Epidermal melanocyte (primary cell): Measurements from ENCODE around the gene TAF4B.
A peak's percentile ranks its signal among the peaks of the same experiment; 100 is the strongest.
"Not testable (repeated sequence)": the region's sequence is repeated elsewhere in the genome, so short reads cannot be mapped to it uniquely, and the experiment has no call there.

ENCODE experiments used
- DNase-seq: peaks from one replicate; pipeline ENCODE4 v3.0.0; 2011; ENCODE audit warnings: low spot score; ENCODE audit not compliant: insufficient read length

The TAF4B gene

DNA sequence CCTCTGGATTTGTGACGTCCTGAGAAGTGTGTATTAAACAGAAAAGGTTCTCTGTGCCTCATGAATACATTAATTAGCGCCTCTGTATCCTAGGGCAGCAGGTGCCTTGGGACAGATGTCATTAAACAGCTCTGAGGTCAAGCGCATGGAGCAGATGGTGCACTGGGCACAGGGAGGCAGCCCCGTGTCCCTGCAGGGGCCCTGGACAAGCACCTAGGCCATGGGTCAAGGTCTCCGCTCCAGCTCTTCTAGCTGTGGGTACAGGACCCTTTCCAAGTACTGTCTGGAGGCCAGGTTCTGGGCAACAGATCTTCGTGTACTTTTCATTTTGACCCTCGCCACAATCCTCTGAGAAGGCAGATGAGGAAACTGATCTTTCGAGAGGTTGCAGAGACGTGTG lies 195.7 kb downstream of the TAF4B start:
- DNase-seq, result no peak

DNA sequence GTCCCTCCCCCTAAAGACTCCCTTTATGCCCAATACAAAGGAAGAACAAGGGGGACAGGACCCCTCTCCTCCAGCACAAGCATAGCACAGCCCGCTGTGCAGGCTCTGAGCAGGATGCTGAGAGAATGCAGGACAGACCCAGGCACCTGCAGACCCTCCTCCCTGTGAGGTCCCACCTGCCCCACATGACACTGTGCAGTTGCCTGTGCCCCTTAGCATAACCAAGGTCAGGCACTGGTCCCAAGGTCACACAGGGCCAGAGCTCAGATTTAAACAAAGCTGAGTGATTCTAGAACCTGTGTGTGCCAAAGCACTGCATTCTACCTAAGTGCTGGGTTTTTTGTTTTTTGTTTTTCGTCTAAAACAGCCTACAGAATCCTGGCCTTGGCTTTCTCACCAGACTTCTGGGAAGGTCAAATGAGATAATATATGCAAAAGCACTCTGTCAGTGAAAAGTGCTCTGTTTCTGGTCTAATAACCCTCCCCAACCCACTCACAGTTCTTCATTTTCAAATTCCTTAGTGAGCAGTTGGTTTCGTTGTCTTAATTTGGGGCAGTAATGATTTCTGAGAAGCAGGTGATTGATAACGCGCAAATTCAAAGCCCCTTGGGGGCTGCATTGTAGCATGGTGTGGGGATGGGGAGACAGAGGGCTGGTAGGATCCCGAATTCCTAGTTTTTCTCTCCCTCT lies 196.4 kb downstream of the TAF4B start:
- no peak for DNase-seq

DNA sequence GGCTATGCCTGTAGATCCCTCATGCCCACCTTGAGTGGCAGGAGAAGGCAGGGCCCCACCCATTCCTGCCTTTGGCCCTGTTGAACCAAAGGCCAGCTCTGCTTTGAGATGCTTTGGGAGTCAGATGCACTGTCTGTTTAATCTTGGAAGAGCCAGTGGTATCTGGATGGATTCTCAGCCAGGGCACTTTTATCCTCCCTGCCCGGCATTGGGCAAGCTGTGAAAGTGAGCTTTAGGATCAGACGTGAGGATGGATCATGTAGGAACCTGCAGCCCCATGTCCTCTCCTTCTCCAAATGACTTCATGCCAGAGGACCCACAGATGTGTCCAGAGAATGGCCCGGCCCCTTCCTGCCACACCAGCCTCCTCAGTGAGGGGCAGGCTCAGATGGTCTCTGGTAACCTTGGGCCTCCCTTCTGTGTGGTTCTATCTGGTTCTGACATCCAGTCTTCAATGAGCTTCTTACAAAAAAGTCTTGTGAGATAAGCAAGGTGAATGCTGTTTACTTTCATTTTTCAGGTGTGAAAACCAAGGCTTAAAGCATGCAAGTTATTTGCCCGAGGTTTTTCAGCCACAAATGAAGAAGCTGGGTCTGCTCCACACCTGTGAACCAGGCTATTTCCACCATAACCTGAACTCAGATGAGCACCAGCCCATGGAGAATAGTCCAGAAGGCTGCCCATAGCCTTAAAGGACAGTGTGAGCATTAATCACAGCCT lies 198.3 kb downstream of the TAF4B start:
- DNase-seq, result no peak

DNA sequence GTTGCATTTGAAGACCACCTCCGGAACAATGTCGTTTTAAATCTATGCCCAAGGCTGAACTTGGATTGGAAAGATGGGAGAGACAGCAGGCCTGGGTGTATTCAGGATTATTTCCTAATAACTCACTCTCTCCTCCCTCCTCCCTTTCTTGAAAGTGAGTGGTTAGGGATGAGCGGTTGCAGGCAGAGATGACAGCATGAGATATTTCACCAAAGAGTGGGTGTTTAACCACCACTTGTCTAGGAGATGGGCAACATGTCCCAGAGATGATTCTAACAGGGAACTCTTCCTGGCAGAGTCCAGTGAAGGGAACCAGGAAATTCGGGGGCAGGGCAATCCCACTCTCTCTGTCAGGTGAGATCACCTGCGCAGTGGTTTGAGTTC lies 198.9 kb downstream of the TAF4B start:
- no peak for DNase-seq

DNA sequence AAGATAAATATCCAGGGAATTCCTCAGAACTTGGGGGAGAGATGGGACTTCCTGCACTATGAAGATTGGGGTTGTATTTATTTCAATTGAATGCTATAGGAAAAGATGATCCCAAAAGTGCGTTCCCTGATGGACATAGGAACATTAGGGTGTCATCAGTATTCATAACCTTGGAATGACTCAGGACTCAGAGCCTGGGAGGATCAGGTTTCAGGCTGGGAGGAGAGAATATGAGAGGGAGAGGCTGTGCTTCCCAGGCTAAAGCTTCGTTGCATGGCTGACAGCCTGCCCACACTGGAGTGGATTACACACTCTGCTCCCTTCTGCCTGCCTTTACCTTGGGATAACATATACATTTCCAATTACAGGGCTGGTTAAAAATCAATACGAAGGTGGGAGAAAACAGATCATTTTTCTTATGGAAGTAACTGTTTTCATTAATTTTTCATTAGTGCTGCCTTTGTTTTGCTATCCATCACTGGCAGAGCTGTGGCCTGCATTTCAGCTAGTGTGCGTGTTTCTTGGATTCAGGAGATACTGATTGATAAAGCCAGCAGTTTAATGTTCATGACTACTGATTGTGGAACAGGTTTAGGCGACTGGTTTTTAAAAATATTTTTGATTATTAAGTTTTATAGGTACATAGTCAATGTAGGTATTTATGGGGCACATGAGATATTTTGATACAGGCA lies 203.4 kb downstream of the TAF4B start:
- peak; percentile 42 for DNase-seq

DNA sequence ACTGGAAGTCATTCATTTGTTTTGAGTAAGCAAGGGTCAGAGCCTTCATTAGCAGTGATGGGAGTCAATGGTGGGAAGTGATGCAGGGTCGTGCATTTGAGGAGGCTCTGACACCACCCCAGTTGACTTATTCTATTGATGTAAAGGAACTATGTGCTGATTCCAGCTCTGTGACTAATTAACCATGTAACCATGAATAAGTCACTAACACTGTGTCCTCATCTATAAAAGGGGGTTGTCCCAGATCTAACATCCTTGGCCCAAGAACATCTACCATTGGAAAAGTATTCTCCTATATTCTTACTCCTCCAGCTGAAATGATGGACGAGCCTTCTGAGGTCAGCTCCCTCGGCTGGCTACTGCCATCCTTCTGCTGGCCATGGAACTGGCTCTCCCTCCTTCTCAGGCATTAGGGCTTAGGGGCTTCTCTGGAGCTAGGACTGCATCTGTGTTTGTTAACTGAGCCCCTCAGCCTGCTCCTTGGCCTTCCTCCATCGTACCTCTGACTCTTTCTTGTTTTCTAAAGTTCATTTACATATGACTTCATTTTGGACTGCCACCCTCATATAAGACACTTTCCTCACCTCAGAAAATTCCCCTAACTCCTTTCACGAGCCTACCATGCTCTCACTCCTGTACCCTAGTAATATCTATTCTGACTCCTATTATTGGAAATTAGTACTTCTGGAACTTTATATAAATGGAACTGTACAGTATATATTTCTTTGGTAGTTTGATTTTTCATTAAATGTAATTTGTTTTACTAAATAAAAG lies 206.6 kb downstream of the TAF4B start:
- DNase-seq, result no peak

DNA sequence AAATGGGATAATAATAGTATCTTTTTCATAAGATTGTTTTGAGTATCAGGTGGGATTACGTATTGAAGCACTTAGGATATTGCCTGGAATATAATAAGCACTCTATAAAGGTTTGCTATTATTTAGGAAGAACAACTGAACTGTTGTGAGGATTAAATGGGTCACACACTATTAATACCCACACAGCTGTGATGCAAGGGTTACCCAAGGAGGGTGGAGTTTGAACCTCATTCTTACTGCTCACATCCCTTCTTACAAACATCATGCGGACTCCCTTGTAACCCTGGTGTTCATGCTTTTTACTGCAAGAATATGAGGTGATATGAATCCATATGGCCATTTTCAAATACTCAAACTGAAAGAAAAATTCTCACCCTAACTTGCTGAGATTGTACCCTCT lies 208.6 kb downstream of the TAF4B start:
- DNase-seq, result no peak

DNA sequence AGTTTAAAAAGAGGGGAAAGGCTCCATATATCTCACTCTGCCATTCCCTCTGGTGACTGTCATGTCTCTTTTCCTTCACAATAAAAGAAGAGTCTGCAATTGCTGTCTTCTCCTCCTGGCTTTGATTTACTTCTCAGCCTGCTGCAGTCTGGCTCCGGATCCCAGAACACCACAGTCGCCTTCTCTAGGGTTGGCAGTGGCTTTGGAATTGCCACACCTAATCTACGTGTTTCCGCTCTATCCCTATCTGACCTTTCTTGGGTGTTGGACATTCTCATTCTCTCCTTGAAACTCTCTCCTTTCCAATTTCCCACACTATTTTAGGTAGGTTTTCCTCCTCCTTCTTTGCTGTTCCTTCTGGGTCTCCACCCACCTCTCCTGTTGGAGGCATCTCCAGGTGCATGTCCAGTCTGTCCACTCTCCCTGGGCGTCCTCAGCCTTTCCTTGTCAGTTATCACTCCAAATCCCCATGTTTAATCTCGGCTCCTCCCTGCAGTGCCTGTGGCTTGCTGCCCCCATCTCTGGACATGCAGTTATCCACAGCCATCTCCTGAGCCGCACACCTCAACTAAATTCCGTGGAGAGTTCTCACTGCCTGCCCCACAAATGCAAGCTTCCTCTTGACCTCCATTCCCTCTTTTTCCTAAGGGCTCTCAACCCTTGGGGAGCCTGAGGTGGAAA lies 209.3 kb downstream of the TAF4B start:
- no peak for DNase-seq

DNA sequence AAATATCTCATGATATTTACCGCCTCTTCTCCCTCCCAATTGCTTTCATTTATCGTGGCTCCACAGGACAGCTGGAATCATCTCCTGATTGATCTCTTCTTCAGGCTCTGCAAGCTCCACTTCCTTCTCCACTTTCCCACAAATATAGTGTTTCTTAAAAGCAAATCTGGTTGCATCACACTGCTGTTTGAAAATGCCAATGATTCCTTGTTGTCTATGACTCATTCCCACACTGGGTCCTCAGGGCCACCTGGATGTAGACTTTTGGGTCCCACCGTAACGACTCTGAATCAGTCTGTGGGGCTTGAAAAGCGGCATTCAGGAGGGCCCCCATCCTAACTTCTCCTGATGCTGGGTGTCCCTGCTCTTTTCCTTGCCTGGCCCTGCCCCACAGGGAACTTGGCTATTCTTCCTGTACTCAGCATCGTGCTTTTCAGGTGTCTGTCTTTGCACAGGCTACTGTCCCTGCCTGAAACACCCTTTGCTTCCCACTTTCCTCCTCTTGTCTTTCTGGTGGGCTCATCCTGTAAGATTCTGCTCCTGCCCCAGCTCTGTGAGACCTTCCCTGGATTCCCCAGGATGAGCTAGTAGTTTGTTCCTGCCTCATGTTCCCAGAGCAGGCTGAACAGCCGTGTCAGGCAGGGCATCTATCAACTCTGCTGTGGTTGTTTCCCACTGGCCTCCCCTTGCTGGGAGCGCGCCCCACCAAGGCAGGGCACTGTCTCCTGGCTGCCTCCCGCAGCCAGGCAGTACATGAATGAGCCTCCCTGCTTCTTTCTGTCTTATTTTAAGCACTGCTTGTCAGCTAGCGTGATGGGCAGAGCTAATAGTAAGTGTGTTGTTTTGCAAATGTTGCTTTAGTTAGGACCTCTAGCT lies 210.2 kb downstream of the TAF4B start:
- peak; percentile 28 for DNase-seq

DNA sequence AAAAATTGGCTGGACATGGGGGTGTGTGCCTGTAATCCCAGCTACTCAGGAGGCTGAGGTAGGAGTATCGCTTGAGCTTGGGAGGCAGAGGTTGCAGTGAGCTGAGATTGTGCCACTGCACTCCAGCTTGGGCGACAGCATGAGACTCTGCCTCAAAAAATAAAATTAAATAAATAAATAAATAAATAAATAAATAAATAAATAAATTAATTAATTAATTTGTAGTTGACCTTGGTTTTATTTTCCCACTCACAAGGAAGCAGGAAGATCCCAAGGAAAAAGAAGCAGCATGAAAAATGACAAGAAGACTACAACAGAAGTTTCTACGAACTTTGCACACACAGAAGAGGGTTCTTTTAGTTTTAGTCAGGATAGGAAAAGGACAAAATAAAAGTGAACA lies 211.4 kb downstream of the TAF4B start:
- DNase-seq, result not testable (repeated sequence)

DNA sequence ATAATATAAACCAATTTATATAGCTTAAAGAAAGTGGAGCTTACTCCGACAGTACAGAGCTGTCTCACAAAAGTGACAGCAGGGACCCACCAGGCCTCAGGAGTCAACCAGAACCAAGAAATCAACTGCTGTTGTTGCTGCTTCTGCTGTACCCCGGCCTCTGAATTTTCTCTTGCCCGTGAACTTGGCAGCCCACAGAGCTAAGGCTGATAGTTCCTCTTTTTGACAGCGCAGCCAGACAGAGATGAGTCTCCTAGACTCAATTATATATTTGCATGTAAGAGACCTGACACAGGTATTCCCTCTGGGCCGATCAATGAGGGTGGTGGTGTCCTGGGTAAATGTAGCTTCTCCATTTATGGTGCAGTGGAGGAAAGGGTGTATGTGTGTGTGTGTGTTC lies 212.7 kb downstream of the TAF4B start:
- DNase-seq, result no peak

DNA sequence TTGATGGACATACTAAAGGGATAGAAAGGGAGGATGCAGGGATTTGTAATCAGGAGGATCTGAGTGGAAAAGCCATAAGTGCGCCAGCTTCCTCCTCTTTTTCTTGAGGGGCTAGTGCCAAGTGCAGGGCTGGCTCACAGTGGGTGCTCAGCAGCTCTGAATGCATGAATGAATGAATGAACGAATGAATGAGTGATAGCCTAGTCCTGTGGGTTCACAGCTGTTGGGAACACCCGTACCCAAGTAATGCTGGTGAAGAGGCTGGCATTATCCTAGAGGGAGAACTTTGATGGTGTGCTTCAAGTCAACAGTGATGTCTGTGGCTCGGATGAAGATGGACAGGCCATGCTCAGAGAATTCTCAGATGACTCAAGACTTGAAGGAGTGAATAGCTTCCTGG lies 213.3 kb downstream of the TAF4B start:
- no peak for DNase-seq

DNA sequence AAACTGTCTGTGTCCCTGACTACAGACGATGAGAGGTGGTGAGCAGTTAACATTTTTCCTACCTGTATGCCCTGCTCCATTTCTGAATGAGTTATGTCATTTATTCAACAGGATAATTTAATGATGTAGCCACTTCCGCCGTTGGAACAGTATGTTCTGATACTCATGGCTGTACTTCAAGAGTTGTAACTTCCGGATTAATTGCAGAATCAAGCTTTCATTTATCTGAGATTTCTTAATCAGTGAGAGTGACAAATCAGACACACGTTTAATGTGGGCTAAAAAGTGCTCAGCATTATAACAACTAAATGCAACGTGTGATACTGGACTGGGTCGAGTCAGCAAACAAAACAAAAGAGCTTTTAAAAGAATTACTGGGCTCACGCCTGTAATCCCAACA lies 214.4 kb downstream of the TAF4B start:
- DNase-seq, result no peak
